Stimulated activated CD8-positive, alpha-beta memory T cell treated with anti-CD3 and anti-CD28 coated beads, Interleukin-4, amount 100 ng/mL, for 4 hours (primary cell): ENCODE results near the gene CPEB1.
"Not testable (repeated sequence)": the region's sequence is repeated elsewhere in the genome, so short reads cannot be mapped to it uniquely, and the experiment has no call there.

Experiments
- DNase-seq, 2 donors: peaks; one replicate each; pipeline ENCODE4 v3.0.0-alpha.2; 2020; ENCODE audit warnings: low read depth in 2 of 2, low spot score in 1 of 2

CPEB1 gene

GRCh38 chr15:82649226-82649999 is 2.2 kb upstream of the CPEB1 start:
- no peak for DNase-seq

- DNase-seq: no peak
Observed at GRCh38 chr15:82648257-82649103, 1.3 kb upstream of the CPEB1 start.

- peak; percentile 31 to 37 for DNase-seq
Observed at GRCh38 chr15:82647835-82648256, 683 bp upstream of the CPEB1 start.

GRCh38 chr15:82646250-82647044 is 716 bp downstream of the CPEB1 start:
- no peak for DNase-seq

GRCh38 chr15:82644967-82645852 is 2.0 kb downstream of the CPEB1 start:
- DNase-seq: not testable (repeated sequence)

GRCh38 chr15:82643992-82644391 is 3.2 kb downstream of the CPEB1 start:
- DNase-seq: no peak

- no peak for DNase-seq
Observed at GRCh38 chr15:82642656-82643055, 4.5 kb downstream of the CPEB1 start.

- no peak for DNase-seq
Observed at GRCh38 chr15:82641129-82641798, 5.9 kb downstream of the CPEB1 start.

GRCh38 chr15:82640672-82641071 is 6.5 kb downstream of the CPEB1 start:
- no peak for DNase-seq

GRCh38 chr15:82635798-82636197 is 11.4 kb downstream of the CPEB1 start:
- no peak for DNase-seq

GRCh38 chr15:82630033-82630432 is 17.1 kb downstream of the CPEB1 start:
- DNase-seq: no peak

- DNase-seq: no peak
Observed at GRCh38 chr15:82625136-82625535, 22.0 kb downstream of the CPEB1 start.

- no peak for DNase-seq
Observed at GRCh38 chr15:82624438-82624837, 22.7 kb downstream of the CPEB1 start.

GRCh38 chr15:82624008-82624407 is 23.2 kb downstream of the CPEB1 start:
- no peak for DNase-seq

GRCh38 chr15:82621970-82622369 is 25.2 kb downstream of the CPEB1 start:
- no peak for DNase-seq

- DNase-seq: no peak
Observed at GRCh38 chr15:82613747-82614146, 33.4 kb downstream of the CPEB1 start.

- no peak for DNase-seq
Observed at GRCh38 chr15:82611348-82611747, 35.8 kb downstream of the CPEB1 start.

GRCh38 chr15:82602195-82602594 is 45.0 kb downstream of the CPEB1 start:
- DNase-seq: no peak

GRCh38 chr15:82599862-82600261 is 47.3 kb downstream of the CPEB1 start:
- no peak for DNase-seq

GRCh38 chr15:82597815-82598214 is 49.3 kb downstream of the CPEB1 start:
- no peak for DNase-seq
